ENCODE measurements around the gene CDC42BPB.

- TF ChIP-seq CTCF (IDR thresholded peaks at IDR 0.05) (no peak), POLR2A (IDR thresholded peaks at IDR 0.05; ENCODE audit: low read depth) (no peak), POLR2AphosphoS5 (IDR thresholded peaks at IDR 0.05) (no peak), EP300 (IDR thresholded peaks at IDR 0.05) (no peak)
These were observed 105.5 kb downstream of the CDC42BPB start for GRCh38 chr14:102951799-102952198.

Measured in esophagus muscularis mucosa (tissue), 4 donors.